ENCODE results near the gene SCP2. TPM values are rescaled to one million over a fixed set of nuclear protein-coding genes. Genes with fewer than 3 reads are reported as not detected.

The SCP2 gene
- total and polyA plus RNA-seq, 7 donors: 124 to 792 (median 176) TPM

DNA sequence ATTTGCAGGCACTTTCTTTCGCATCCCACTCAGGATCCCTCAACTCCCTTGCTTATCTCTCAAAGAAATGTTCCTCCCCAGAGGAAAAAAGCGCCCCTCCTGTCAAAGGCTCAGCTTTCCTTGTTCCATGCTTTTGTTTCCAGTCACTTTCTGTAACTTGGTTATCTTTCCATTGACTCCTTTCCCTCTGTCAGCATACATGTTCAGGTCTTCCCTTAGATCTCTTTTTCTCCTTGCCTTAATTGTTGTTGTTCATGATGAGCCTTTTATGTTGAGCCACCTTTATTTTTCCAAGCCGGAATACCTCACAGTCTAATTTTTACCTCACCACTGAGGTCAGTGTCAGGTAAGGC, 88.4 kb downstream of the SCP2 start:
- peak overlapping the region; percentile 37 to 55 (median 54) for H3K4me3 ChIP-seq
- TF ChIP-seq, protein P1, sequence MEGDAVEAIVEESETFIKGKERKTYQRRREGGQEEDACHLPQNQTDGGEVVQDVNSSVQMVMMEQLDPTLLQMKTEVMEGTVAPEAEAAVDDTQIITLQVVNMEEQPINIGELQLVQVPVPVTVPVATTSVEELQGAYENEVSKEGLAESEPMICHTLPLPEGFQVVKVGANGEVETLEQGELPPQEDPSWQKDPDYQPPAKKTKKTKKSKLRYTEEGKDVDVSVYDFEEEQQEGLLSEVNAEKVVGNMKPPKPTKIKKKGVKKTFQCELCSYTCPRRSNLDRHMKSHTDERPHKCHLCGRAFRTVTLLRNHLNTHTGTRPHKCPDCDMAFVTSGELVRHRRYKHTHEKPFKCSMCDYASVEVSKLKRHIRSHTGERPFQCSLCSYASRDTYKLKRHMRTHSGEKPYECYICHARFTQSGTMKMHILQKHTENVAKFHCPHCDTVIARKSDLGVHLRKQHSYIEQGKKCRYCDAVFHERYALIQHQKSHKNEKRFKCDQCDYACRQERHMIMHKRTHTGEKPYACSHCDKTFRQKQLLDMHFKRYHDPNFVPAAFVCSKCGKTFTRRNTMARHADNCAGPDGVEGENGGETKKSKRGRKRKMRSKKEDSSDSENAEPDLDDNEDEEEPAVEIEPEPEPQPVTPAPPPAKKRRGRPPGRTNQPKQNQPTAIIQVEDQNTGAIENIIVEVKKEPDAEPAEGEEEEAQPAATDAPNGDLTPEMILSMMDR (IDR thresholded peaks at IDR 0.05): no peak
- TF ChIP-seq POLR2AphosphoS5 (IDR thresholded peaks at IDR 0.05): no peak
- no peak for TF ChIP-seq EP300 (IDR thresholded peaks at IDR 0.05)
- peak overlapping the region in 3 of 4 donors; percentile 65 to 73 (median 70) for H3K27ac ChIP-seq
- 11 to 26% methylated on average over 3 of the region's 3 CpGs for WGBS, 2 donors
- peaks cover 0 to 10% (median 0%) of the 10 kb centered on the region in 4 donors for H3K36me3 ChIP-seq
- peaks cover 0 to 27% (median 22%) of the 10 kb centered on the region in 4 donors for H3K4me1 ChIP-seq
- intact Hi-C loops (cut with DNase I): loop anchor here (2.0 to 5.0 kb wide), 2 partner anchors 47 to 93 kb away; partner anchors contain the start of genes ECHDC2 and PODN
- DNase-seq: no peak
- H3K27me3 ChIP-seq: no peaks in the 10 kb centered on the region
- no peaks in the 10 kb centered on the region for H3K9me3 ChIP-seq

DNA sequence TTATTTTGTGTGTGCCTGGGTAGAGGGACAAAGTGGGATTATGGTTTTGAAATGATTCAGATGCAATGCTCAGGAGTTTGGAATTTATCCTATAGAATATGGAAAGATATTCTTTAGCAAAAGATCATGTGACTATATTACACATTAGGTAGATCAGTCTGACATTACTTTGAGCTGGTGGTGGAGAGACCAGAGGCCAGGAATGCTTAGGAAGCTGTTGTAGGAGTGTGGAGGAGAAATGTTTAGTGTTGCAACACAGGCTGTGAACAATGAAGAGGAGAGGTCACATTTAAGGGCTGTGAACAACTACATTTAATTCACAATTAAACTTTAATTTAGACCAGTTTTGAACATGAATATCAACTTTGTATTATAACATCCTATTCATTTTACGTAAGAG, 89.6 kb downstream of the SCP2 start:
- WGBS, 2 donors: 94 to 98% methylated on average over 1 of the region's 1 CpG
- H3K4me1 ChIP-seq: peaks cover 0 to 28% (median 22%) of the 10 kb centered on the region in 4 donors
- no peak for TF ChIP-seq POLR2AphosphoS5 (IDR thresholded peaks at IDR 0.05)
- TF ChIP-seq EP300 (IDR thresholded peaks at IDR 0.05): no peak
- no peak for TF ChIP-seq POLR2A (IDR thresholded peaks at IDR 0.05)
- TF ChIP-seq, protein P1 (IDR thresholded peaks at IDR 0.05): no peak
- H3K9me3 ChIP-seq: no peaks in the 10 kb centered on the region
- no peak for DNase-seq
- intact Hi-C loops (cut with DNase I): loop anchor here (5.0 kb wide), 1 partner anchor 94 kb away; the partner anchor contains the start of gene ECHDC2
- no peak overlapping the region for H3K27ac ChIP-seq
- H3K36me3 ChIP-seq: peaks cover 0 to 10% (median 0%) of the 10 kb centered on the region in 4 donors
- no peaks in the 10 kb centered on the region for H3K27me3 ChIP-seq
- H3K4me3 ChIP-seq: no peak overlapping the region

DNA sequence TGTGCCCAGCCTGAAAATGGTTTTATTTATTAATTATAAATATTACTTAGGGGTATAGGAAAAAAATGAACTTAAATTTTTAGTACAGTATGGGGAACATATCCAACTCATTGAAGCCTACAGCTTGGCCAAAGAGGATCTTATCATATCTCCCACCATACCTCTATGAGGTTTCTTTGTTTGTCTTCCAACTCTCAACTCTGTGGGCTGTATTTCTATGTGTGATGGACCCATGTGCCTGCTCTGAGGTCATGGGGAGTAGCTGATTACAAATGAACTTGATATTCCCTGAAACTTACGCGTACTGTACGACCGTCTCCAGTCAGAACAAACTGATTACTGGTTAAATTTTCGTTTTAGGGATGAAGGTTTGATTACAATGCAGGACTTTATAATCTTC, 93.5 kb downstream of the SCP2 start:
- Histone ChIP-seq H3K27me3 (no peaks in the 10 kb centered on the region), H3K4me1 (peaks cover 0 to 58% (median 31%) of the 10 kb centered on the region in 4 donors), H3K36me3 (peaks cover 0 to 10% (median 0%) of the 10 kb centered on the region in 4 donors), H3K9me3 (no peaks in the 10 kb centered on the region), H3K4me3 (no peak overlapping the region), H3K27ac (no peak overlapping the region)
- TF ChIP-seq, protein P1 (IDR thresholded peaks at IDR 0.05): no peak
- no peak for TF ChIP-seq EP300 (IDR thresholded peaks at IDR 0.05)
- DNase-seq: no peak
- intact Hi-C loops (cut with DNase I): no loop called here
- WGBS, 2 donors: 53 to 91% methylated on average over 5 of the region's 5 CpGs

DNA sequence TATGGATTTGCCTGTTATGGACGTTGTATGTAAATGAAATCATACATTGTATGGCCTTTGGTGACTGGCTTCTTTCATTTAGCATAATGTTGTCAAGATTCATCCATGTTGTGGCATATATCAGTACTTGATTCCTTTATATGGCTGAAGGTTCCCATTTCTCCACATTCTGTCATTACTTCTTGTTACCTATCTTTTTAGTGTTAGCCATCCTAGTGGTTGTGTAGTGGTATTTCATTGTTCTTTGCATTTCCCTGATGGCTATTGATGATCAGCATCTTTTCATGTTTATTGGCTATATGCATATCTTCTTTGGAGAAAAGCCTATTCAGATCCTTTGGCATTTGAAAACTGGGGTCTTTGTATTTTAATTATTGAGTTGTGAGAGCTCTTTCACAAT, 95.1 kb downstream of the SCP2 start:
- intact Hi-C loops (cut with DNase I): no loop called here
- H3K4me1 ChIP-seq: peaks cover 0 to 58% (median 31%) of the 10 kb centered on the region in 4 donors
- H3K27me3 ChIP-seq: no peaks in the 10 kb centered on the region
- 96 to 98% methylated on average over 1 of the region's 1 CpG for WGBS, 2 donors
- H3K4me3 ChIP-seq: no peak overlapping the region
- DNase-seq: no peak
- H3K36me3 ChIP-seq: peaks cover 0 to 10% (median 0%) of the 10 kb centered on the region in 4 donors
- H3K27ac ChIP-seq: peak overlapping the region in 1 of 4 donors; percentile 85
- no peaks in the 10 kb centered on the region for H3K9me3 ChIP-seq
- TF ChIP-seq, protein P1 (IDR thresholded peaks at IDR 0.05): peak in 1 of 4 experiments; percentile 11
- TF ChIP-seq POLR2AphosphoS5 (IDR thresholded peaks at IDR 0.05): no peak

DNA sequence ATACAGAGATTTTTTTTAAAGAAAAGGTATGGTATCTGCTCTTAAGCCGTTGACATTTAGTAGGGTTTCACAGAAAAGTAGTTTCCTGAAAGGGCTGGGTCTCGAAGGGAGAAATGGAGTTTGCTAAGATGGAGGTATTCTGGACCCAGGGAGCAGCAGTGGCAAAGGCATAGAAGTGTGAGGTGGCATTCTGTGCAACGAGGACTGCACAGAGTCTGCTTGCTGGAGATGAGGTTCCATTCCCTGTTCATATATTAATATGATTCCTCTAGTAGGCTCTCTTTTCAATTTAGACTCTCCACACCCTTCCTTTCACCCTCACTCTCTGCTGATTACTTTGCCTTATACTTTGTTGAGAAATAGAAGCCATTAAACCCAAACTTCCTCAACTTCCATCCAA, 96.5 kb downstream of the SCP2 start:
- Histone ChIP-seq H3K9me3 (no peaks in the 10 kb centered on the region), H3K4me1 (peaks cover 0 to 58% (median 31%) of the 10 kb centered on the region in 4 donors), H3K27ac (peak overlapping the region in 1 of 4 donors; percentile 85), H3K36me3 (peaks cover 0 to under 1% (median 0%) of the 10 kb centered on the region in 4 donors), H3K4me3 (no peak overlapping the region), H3K27me3 (no peaks in the 10 kb centered on the region)
- 86 to 94% methylated on average over 3 of the region's 3 CpGs for WGBS, 2 donors
- DNase-seq: no peak
- intact Hi-C loops (cut with DNase I): no loop called here
- no peak for TF ChIP-seq POLR2A (IDR thresholded peaks at IDR 0.05)
- TF ChIP-seq POLR2AphosphoS5 (IDR thresholded peaks at IDR 0.05): no peak
- TF ChIP-seq, protein P1 (IDR thresholded peaks at IDR 0.05): no peak
- no peak for TF ChIP-seq EP300 (IDR thresholded peaks at IDR 0.05)
